ENCODE data around the gene MPZL1. TPM values are rescaled to one million over a fixed set of nuclear protein-coding genes. Genes with fewer than 3 reads are reported as not detected.
"Not testable (repeated sequence)": the region's sequence is repeated elsewhere in the genome, so short reads cannot be mapped to it uniquely, and the experiment has no call there.

The MPZL1 gene
- total and polyA plus RNA-seq, 8 donors: 6.3 to 46.6 (median 19.2) TPM

GRCh38 chr1:167803358-167804207 is 81.8 kb downstream of the MPZL1 start:
- Histone ChIP-seq H3K27ac (no peak overlapping the region), H3K27me3 (no peaks in the 10 kb centered on the region), H3K36me3 (no peaks in the 10 kb centered on the region), H3K9me3 (no peaks in the 10 kb centered on the region), H3K4me1 (no peaks in the 10 kb centered on the region), H3K4me3 (no peak overlapping the region)
- peak; percentile 89 to 97 (median 96) for TF ChIP-seq CTCF (IDR thresholded peaks at IDR 0.05)
- peak; percentile 96 to 99 (median 99) for ATAC-seq
- intact Hi-C loops (cut with DNase I): loop anchor here in 1 of 3 donors (10.0 kb wide), 1 partner anchor 79 kb away; the partner anchor contains the start of gene MPZL1
- DNase-seq: peak; percentile 71 to 96 (median 89)
- FAIRE-seq: no peak
- 10 to 13% methylated on average over 12 of the region's 12 CpGs for WGBS, 2 donors

- H3K9me3 ChIP-seq: no peaks in the 10 kb centered on the region
- H3K27me3 ChIP-seq: no peaks in the 10 kb centered on the region
- no peak for ATAC-seq
- no peak for TF ChIP-seq CTCF (IDR thresholded peaks at IDR 0.05)
- no peak overlapping the region for H3K27ac ChIP-seq
- no peak for DNase-seq
- no peaks in the 10 kb centered on the region for H3K4me1 ChIP-seq
- intact Hi-C loops (cut with DNase I): loop anchor here in 1 of 3 donors (10.0 kb wide), 1 partner anchor 80 kb away; the partner anchor contains the start of gene MPZL1
- 70 to 72% methylated on average over 4 of the region's 4 CpGs for WGBS, 2 donors
- no peak overlapping the region for H3K4me3 ChIP-seq
- no peaks in the 10 kb centered on the region for H3K36me3 ChIP-seq
- no peak for FAIRE-seq
Observed at GRCh38 chr1:167805041-167805556, 83.3 kb downstream of the MPZL1 start.

GRCh38 chr1:167806235-167806634 is 84.5 kb downstream of the MPZL1 start:
- not testable (repeated sequence) for H3K9me3 ChIP-seq, H3K4me1 ChIP-seq, H3K27ac ChIP-seq, FAIRE-seq, ATAC-seq, H3K27me3 ChIP-seq, H3K36me3 ChIP-seq, H3K4me3 ChIP-seq
- peak in 1 of 6 donors; percentile 52 for DNase-seq
- 93 to 96% methylated on average over 17 to 23 of the region's 23 CpGs for WGBS, 2 donors
- intact Hi-C loops (cut with DNase I): loop anchor here in 1 of 3 donors (10.0 kb wide), 1 partner anchor 81 kb away; the partner anchor contains the start of gene MPZL1

- H3K27ac ChIP-seq, FAIRE-seq, H3K36me3 ChIP-seq, H3K27me3 ChIP-seq, H3K4me1 ChIP-seq, H3K4me3 ChIP-seq, H3K9me3 ChIP-seq, DNase-seq, ATAC-seq: not testable (repeated sequence)
- WGBS, 2 donors: 95 to 97% methylated on average over 8 to 12 of the region's 12 CpGs
- intact Hi-C loops (cut with DNase I): loop anchor here in 1 of 3 donors (10.0 kb wide), 1 partner anchor 82 kb away; the partner anchor contains the start of gene MPZL1
Observed at GRCh38 chr1:167806676-167807075, 84.9 kb downstream of the MPZL1 start.

- ATAC-seq: no peak
- TF ChIP-seq CTCF (IDR thresholded peaks at IDR 0.05): no peak
- Histone ChIP-seq H3K27ac (no peak overlapping the region), H3K36me3 (no peaks in the 10 kb centered on the region), H3K4me3 (no peak overlapping the region), H3K4me1 (no peaks in the 10 kb centered on the region), H3K27me3 (no peaks in the 10 kb centered on the region), H3K9me3 (no peaks in the 10 kb centered on the region)
- whole genome bisulfite sequencing, 2 donors: 76 to 89% methylated on average over 3 of the region's 3 CpGs
- no peak for FAIRE-seq
- DNase-seq: no peak
- intact Hi-C loops (cut with DNase I): loop anchor here in 1 of 3 donors (10.0 kb wide), 1 partner anchor 83 kb away; the partner anchor contains the start of gene MPZL1
Observed at GRCh38 chr1:167808104-167808503, 86.3 kb downstream of the MPZL1 start.

Data from pancreas (tissue), 10 donors.